ENCODE data around the gene ATP9B.

The ATP9B gene

DNA sequence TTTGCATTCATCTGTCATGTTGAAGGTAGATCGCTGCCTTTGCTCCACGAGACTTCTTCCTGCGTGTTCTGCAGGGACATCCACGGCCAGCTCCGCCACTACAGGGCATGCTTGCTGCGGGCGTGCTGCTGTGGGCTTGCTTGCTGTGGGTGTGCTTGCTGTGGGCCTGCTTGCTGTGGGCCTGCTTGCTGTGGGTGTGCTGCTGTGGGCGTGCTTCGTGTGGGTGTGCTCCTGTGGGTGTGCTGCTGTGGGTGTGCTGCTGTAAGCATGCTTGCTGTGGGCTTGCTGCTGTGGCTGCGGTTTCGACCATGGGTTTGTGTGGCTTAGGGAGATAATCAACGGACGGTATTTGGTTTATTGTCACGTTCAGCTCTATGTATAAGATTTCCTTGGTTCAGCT is 165.2 kb downstream of the ATP9B start:
- TF ChIP-seq Cebpa-rat (IDR thresholded peaks at IDR 0.05): no peak
- no peaks in the 10 kb centered on the region for H3K4me1 ChIP-seq
- H3K9me3 ChIP-seq (replicated peaks in 1 of 11): no peaks in the 10 kb centered on the region
- peaks cover 0 to 14% (median 6%) of the 10 kb centered on the region in 11 experiments; a peak in 10 of 22 replicates for H4K20me1 ChIP-seq
- no peak overlapping the region for H3K4me2 ChIP-seq
- peaks cover 0 to 24% (median 12%) of the 10 kb centered on the region in 11 experiments; a peak in 13 of 22 replicates for H3K36me3 ChIP-seq
- H3K27ac ChIP-seq: no peak overlapping the region
- no peak overlapping the region for H3K9ac ChIP-seq
- H3K27me3 ChIP-seq: no peaks in the 10 kb centered on the region
- H3K4me3 ChIP-seq: no peak overlapping the region

DNA sequence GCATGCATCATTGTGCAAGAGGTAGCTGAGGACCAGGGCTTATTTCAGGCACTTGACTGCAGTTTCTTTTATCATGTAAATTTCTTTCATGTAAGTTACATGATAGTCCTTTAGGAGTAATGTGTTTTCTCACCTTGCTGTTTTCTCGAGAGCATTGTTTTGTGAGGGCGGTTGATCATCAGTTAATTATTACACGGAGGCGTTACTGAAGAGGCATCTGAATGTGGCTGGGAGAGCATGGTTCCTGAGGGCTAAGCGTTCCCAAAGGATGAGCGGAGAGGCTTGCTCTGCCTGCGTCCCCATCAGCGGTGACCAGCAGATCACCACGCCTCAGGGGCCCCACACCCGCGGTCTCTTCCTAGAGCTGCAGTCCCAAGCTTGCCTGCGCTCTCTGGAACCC is 170.4 kb downstream of the ATP9B start:
- Histone ChIP-seq H3K36me3 (peaks cover 0 to 20% (median 12%) of the 10 kb centered on the region in 11 experiments; a peak in 12 of 22 replicates), H3K9me3 (replicated peaks in 1 of 11) (no peaks in the 10 kb centered on the region), H3K27ac (no peak overlapping the region), H3K27me3 (0 out of 22 replicates have a peak, but pooled peaks cover 0 to 4% (median 0%) of the 10 kb centered on the region in 11 experiments), H3K4me2 (no peak overlapping the region), H3K4me3 (no peak overlapping the region), H3K4me1 (peaks cover 6 to 18% (median 12%) of the 10 kb centered on the region in 10 experiments; a peak in 17 of 20 replicates), H3K9ac (no peak overlapping the region), H4K20me1 (peaks cover 4 to 64% (median 34%) of the 10 kb centered on the region in 11 experiments; a peak in 20 of 22 replicates)
- TF ChIP-seq Cebpa-rat (IDR thresholded peaks at IDR 0.05): no peak

DNA sequence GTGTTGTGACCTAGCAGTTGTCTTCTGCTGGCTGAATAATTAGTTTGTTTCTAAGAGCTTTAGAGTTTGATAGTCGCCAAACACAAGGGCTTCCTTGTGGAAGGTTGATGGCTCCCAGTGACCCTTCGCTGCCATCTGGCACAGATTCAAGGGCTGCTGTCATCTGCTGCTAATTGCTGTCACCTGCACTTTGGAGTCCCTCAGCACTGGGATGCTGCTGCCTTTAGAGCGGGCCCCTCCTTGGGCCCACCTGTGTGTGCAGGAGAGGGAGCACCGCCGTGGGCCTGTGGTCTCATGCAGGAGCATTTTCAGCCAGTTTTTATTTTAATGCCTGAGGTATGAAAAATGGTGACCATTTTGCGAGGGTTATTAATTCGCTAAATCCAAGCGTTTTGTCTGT is 172.6 kb downstream of the ATP9B start:
- peaks cover 4 to 62% (median 34%) of the 10 kb centered on the region in 11 experiments; a peak in 20 of 22 replicates for H4K20me1 ChIP-seq
- no peak for TF ChIP-seq Cebpa-rat (IDR thresholded peaks at IDR 0.05)
- peaks cover 6 to 18% (median 12%) of the 10 kb centered on the region in 10 experiments; a peak in 17 of 20 replicates for H3K4me1 ChIP-seq
- no peak overlapping the region for H3K9ac ChIP-seq
- H3K27ac ChIP-seq: no peak overlapping the region
- H3K27me3 ChIP-seq: 0 out of 22 replicates have a peak, but pooled peaks cover 0 to 4% (median 0%) of the 10 kb centered on the region in 11 experiments
- no peak overlapping the region for H3K4me3 ChIP-seq
- peak overlapping the region in 10 of 11 experiments; percentile 2 to 72 (median 54); a peak in 19 of 22 replicates for H3K4me2 ChIP-seq
- peaks cover 0 to 13% (median 6%) of the 10 kb centered on the region in 11 experiments; a peak in 12 of 22 replicates for H3K9me3 ChIP-seq (replicated peaks in 1 of 11)
- peaks cover 0 to 38% (median 12%) of the 10 kb centered on the region in 11 experiments; a peak in 14 of 22 replicates for H3K36me3 ChIP-seq

DNA sequence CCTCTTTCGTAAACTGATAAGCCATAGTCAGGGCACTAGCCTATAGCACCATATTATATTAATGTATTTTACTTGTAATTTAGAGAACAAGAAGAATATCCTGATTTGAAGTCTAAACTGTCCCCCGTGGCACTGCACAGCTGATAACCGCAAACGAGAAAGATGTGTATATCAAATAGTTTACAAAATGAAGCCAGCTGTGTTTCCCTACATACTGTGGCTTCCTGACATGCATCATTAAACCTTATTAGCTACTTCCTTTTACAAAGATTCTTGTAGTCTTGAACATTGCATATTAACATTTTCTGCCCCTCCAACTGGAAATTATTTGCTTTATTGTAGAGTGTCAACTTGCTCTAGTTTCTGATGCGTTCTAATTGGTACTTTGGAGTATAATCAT is 173.1 kb downstream of the ATP9B start:
- Histone ChIP-seq H3K4me1 (peaks cover 6 to 18% (median 12%) of the 10 kb centered on the region in 10 experiments; a peak in 17 of 20 replicates), H3K27me3 (0 out of 22 replicates have a peak, but pooled peaks cover 0 to 4% (median 0%) of the 10 kb centered on the region in 11 experiments), H3K36me3 (peaks cover 0 to 38% (median 12%) of the 10 kb centered on the region in 11 experiments; a peak in 14 of 22 replicates), H3K9me3 (replicated peaks in 1 of 11) (peaks cover 0 to 13% (median 6%) of the 10 kb centered on the region in 11 experiments; a peak in 12 of 22 replicates), H4K20me1 (peaks cover 4 to 63% (median 34%) of the 10 kb centered on the region in 11 experiments; a peak in 20 of 22 replicates), H3K4me2 (peak overlapping the region in 9 of 11 experiments; percentile 2 to 72 (median 55); a peak in 16 of 22 replicates), H3K9ac (no peak overlapping the region), H3K4me3 (no peak overlapping the region), H3K27ac (no peak overlapping the region)
- TF ChIP-seq Cebpa-rat (IDR thresholded peaks at IDR 0.05): no peak

DNA sequence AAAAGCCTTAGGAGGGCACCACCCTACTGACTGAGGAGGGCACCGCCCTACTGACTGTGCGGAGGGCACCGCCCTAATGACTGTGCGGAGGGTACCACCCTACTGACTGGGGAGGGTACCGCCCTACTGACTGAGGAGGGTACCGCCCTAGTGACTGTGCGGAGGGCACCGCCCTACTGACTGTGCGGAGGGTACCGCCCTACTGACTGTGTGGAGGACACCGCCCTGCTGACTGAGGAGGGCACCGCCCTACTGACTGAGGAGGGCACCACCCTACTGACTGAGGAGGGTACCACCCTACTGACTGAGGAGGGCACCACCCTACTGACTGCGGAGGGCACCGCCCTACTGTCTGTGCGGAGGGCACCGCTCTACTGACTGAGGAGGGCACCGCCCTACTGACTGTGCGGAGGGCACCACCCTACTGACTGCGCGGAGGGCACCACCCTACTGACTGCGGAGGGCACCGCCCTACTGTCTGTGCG is 176.4 kb downstream of the ATP9B start:
- H3K9me3 ChIP-seq (replicated peaks in 1 of 11): peaks cover 0 to 13% (median 6%) of the 10 kb centered on the region in 11 experiments; a peak in 12 of 22 replicates
- no peak overlapping the region for H3K4me3 ChIP-seq

DNA sequence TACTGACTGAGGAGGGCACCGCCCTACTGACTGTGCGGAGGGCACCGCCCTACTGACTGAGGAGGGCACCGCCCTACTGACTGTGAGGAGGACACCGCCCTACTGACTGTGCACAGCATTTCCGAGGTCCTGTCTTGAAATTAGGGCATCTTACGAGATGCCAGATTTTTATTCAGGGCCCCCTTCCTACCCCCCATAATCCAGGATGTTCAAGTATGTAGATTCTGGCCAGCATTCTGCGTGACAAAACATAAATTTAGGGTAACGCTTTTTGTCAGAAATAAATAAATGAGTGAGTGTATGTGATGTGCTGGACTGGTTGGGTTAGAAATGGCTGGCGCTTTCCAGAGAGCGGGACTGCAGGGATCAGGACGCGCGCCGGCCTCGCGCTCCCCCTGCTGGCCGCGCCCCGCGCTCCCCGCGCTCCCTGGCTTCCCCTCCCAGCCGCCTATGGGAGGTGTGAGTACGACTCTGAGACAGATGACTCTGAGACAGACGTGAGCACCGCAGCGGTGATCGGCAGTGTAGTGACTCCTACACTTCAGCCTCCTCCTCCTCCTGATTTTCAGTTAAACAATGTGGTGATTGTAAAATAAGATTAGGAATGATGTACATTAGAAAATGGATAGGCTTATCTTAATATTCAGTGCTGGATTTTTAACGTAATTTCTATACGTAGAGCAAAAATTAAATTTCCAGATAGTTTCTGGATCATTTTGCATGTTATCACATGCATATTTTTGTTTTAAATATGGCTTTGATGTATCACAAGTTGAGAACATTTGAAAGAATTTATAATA is 177.3 kb downstream of the ATP9B start:
- no peak overlapping the region for H3K4me2 ChIP-seq
- no peak overlapping the region for H3K9ac ChIP-seq
- H3K9me3 ChIP-seq (replicated peaks in 1 of 11): peaks cover 0 to 13% (median 6%) of the 10 kb centered on the region in 11 experiments; a peak in 12 of 22 replicates
- no peak overlapping the region for H3K27ac ChIP-seq
- peaks cover 7 to 38% (median 22%) of the 10 kb centered on the region in 11 experiments; a peak in 20 of 22 replicates for H4K20me1 ChIP-seq
- no peak overlapping the region for H3K4me3 ChIP-seq
- peaks cover 0 to 26% (median 5%) of the 10 kb centered on the region in 11 experiments; a peak in 10 of 22 replicates for H3K36me3 ChIP-seq
- no peak for TF ChIP-seq Cebpa-rat (IDR thresholded peaks at IDR 0.05)
- H3K4me1 ChIP-seq: peaks cover 6 to 13% (median 10%) of the 10 kb centered on the region in 10 experiments; a peak in 17 of 20 replicates
- H3K27me3 ChIP-seq: 0 out of 22 replicates have a peak, but pooled peaks cover 0 to 4% (median 0%) of the 10 kb centered on the region in 11 experiments

More for the DNA sequence above, 176.4 kb downstream of the ATP9B start:
- H3K36me3 ChIP-seq: peaks cover 0 to 19% (median 5%) of the 10 kb centered on the region in 11 experiments; a peak in 10 of 22 replicates
- H3K27ac ChIP-seq: no peak overlapping the region
- peaks cover 1 to 47% (median 30%) of the 10 kb centered on the region in 11 experiments; a peak in 18 of 22 replicates for H4K20me1 ChIP-seq
- H3K4me1 ChIP-seq: peaks cover 6 to 18% (median 12%) of the 10 kb centered on the region in 10 experiments; a peak in 17 of 20 replicates
- H3K9ac ChIP-seq: no peak overlapping the region
- no peak overlapping the region for H3K4me2 ChIP-seq
- no peak for TF ChIP-seq Cebpa-rat (IDR thresholded peaks at IDR 0.05)
- H3K27me3 ChIP-seq: 0 out of 22 replicates have a peak, but pooled peaks cover 0 to 4% (median 0%) of the 10 kb centered on the region in 11 experiments

DNA sequence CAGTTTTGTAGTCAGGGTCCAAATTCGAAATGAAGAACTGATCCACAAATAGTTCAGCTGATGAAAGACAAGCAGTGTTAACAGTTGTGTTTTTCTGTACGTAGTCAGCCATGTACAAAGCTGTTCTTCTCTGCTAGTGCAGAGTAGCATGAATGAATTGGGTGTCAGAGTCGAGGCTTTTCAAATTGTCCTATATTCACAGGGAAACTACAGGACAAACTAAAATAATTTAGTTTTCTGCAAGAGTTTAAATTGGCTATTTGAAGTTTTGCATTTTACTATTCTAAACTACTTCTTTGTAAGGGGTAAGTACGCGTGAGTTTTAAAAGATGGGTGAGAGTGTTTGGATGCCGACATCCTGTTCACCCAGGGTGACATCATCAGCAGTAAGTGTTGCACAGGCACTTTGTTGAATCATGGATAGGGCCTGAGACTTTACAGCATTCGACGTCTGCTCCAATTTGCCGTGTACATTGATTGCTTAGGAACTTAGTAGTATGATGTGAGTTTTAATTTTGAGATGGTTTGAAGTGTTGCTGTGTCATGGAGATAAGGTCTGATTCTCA is 179.4 kb downstream of the ATP9B start:
- TF ChIP-seq Cebpa-rat (IDR thresholded peaks at IDR 0.05): no peak
- peaks cover 0 to 13% (median 6%) of the 10 kb centered on the region in 11 experiments; a peak in 12 of 22 replicates for H3K9me3 ChIP-seq (replicated peaks in 1 of 11)
- H3K4me1 ChIP-seq: peaks cover 0 to 3% (median 0%) of the 10 kb centered on the region in 10 experiments; a peak in 1 of 20 replicates
- no peak overlapping the region for H3K4me2 ChIP-seq
- no peak overlapping the region for H3K9ac ChIP-seq
- peaks cover 0 to 28% (median 9%) of the 10 kb centered on the region in 11 experiments; a peak in 11 of 22 replicates for H4K20me1 ChIP-seq
- H3K4me3 ChIP-seq: no peak overlapping the region
- H3K27me3 ChIP-seq: 0 out of 22 replicates have a peak, but pooled peaks cover 0 to 1% (median 0%) of the 10 kb centered on the region in 11 experiments
- H3K36me3 ChIP-seq: peaks cover 0 to 43% (median 5%) of the 10 kb centered on the region in 11 experiments; a peak in 10 of 22 replicates
- no peak overlapping the region for H3K27ac ChIP-seq

DNA sequence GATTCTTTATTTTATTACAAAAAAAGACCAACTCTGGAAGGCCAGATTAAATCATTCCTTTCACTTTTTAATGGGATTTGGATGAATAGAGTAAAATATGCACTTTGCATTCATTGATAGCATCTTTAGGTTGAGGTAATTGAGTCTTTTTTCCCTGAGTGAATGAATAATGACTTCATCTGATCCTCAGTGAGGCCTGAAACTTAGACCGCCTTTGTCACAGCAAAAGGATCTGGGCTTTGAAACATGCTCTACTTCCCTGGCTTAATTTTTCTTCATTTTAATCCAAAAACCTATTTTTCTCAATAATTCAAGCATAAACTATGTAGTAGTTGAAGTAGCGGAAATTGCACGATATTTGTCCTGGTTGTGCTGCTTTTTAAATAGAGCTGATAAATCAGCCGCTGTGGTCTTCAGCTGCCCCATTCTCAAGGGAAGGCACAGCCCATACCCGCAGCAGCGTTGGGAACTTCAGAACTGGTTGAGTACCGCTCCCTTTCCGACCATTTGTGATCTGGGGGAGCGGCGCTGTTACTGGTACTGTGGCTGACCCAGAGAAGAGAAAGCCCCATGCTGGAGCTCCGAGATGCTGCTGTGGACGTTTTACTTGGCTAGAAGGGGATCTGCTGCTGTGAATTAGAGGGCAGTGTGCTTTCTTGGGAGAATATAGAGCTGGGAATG is 181.2 kb downstream of the ATP9B start:
- Histone ChIP-seq H4K20me1 (peaks cover 0 to 22% (median 6%) of the 10 kb centered on the region in 11 experiments; a peak in 8 of 22 replicates), H3K9ac (no peak overlapping the region), H3K27ac (no peak overlapping the region), H3K4me3 (no peak overlapping the region), H3K27me3 (no peaks in the 10 kb centered on the region), H3K4me2 (no peak overlapping the region), H3K4me1 (peaks cover 0 to 3% (median 0%) of the 10 kb centered on the region in 10 experiments; a peak in 1 of 20 replicates), H3K9me3 (replicated peaks in 1 of 11) (peaks cover 0 to 11% (median 6%) of the 10 kb centered on the region in 11 experiments; a peak in 12 of 22 replicates), H3K36me3 (peaks cover 10 to 53% (median 17%) of the 10 kb centered on the region in 11 experiments; a peak in 17 of 22 replicates)
- TF ChIP-seq Cebpa-rat (IDR thresholded peaks at IDR 0.05): no peak
